GM19372 (cell line): ENCODE data around the gene PTH2.
"Not testable (repeated sequence)": the region's sequence is repeated elsewhere in the genome, so short reads cannot be mapped to it uniquely, and the experiment has no call there.

Experiments
- ATAC-seq: cut with Tn5 transposase; IDR thresholded peaks from one replicate; pipeline ENCODE4 v1.9.1; 2021; ENCODE audit warnings: mild to moderate bottlenecking, low read depth, moderate library complexity; ENCODE audit not compliant: unreplicated experiment

Gene PTH2

DNA sequence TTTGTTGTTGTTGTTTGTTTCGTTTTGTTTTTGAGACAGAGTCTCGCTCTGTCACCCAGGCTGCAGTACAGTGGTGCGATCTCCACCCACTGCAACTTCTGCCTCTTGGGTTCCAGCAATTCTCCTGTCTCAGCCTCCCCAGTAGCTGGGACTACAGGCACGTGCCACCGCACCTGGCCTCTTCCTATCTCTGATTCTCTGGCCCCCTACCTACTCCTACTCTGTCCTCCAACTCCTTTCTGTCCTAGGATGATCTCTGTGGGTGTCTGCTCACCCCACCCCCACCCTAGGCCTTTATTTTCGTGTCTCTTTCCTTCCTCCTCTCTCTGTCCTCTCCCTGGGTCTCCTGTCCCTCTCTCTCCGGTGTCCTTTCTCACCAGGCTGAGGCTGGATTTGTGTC, 27.2 kb upstream of the PTH2 start:
- ATAC-seq, result no peak

DNA sequence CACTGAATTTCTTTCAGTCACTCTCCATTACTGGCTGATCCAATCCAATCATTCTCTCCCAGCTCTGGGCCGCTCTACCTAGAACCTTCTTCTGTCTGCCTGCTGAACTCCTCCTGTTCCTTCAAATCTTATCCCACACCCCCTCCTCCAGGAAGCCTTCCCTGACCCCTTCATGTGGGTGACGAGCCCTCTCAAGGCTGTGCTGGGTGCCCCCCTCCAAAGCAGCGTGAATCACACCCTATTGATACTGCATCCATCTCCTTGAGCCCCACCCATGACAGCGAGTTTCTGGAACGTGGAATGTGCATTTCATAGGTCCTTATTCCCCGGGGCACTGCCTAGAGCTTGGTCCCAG, 25.2 kb upstream of the PTH2 start:
- ATAC-seq, result no peak

DNA sequence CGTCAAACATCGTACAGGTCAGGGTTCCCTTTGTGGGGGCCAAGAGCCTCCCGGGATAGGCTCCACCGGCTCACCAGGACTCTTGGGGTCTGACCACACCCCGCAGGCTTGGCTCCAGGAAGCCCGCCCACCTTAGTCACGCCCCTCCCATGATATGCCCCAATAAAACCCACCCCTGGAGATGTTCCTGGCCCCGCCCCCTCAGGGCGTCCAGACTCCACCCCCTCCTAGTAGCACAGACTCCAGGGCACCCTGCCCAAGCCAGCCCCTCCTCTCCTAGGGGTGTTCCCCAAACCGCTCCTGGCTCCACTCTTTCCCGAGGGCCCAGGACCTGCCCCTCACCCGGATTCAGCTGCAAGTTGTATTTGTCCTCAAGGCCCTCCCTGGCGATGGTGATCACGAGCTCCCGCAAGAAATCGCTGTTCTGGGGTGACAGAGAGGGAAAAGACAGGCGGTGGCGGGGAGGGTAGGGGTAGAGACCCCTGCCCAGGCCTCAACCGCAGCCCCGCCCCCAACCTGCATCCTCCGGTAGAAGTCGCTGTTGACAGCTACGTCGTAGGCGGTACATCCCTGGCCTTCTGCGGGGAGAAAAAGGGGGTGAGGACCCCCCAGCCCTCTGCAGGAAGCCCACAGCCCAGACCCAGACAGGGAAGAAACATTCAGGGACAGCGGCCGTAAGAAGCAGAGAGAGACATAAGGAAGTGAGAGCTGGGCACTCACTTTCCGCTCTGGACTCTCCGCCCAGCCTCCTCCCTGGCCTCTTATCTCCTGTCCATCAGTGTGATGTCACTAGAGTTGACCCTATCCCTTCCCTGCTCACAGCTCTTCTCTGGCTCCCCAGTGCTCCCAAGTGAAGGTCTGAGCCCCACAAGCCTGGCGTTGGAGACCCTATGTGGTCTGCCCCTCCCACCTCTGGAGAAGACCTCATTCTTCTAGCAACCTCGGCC, 24.5 kb upstream of the PTH2 start:
- ATAC-seq, result no peak

DNA sequence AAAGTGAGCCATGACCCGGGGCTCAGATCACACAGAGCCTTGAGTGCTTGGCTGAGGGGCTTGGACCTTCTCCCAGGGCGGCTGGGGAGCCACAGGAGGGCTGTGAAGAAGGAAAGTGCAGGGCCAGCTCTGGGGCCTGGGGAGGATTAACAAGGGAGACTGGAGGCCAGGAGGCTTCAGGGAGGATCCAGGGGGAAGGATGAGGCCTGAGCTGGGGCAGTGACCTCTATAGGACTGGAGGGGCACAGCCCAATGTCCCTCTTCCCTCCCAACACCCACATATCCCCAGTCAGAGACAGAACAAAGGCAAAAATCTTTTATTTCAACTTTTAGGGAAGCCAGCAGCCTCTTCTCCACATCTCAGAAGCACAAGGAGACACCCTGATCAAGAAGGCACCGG, 22.8 kb upstream of the PTH2 start:
- no peak for ATAC-seq

DNA sequence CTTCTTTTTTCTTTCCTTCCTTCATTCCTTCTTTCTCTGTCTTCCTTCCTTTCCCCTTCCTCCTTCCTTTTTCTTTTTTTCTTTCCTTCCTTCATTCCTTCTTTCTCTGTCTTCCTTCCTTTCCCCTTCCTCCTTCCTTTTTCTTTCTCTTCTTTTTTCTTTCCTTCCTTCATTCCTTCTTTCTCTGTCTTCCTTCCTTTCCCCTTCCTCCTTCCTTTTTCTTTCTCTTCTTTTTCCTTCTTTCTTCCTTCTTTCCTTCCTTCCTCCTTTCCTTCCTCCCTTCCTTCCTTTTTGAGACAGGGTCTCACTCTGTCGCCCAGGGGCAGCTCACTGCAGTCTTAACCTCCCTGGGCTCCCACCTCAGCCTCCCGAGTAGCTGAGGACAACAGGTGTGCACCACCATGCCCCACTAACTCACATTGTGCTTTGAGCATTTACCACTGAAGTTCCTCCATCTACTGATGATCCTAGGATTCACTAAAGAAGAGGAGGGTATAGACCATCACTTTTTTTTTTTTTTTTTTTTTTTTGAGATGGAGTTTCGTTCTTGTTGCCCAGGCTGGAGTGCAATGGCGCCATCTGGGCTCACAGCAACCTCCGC, 21.0 kb upstream of the PTH2 start:
- not testable (repeated sequence) for ATAC-seq

DNA sequence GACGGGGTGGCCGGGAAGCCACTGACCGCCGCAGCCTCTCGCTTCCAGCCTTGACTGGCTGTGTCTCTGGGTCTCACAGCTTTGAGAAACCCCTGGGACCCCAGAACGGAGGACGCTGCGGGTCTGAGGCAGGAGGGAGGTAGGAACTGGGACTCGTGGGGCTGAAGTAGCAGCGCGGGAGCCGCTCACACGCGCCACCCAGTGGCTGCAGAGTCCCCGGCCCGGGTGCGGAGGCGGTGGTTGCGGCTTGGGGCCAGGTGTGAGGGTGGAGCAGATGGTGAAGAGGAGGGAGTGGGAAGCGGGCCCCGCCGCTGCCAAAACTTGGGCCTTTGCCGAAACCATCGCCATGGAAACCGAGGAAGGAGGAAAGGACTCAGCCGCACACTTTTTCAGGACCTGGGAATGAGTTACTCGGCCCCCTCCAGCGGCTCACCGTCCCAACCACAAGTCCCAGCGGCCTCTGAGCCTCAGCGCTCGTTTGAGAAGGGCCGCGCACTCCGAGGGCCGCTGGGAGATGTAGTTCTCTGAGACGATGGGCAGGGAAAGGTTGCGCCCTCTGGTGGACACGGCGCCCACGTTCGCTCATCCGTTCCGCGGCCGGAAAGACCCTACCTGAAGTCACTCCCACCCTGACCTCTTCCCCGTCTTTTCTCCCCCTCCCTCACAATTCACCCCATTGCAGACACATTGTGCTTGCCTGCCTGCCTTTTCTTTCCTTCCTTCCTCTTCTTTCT, 20.3 kb upstream of the PTH2 start:
- ATAC-seq, result peak; percentile 80

DNA sequence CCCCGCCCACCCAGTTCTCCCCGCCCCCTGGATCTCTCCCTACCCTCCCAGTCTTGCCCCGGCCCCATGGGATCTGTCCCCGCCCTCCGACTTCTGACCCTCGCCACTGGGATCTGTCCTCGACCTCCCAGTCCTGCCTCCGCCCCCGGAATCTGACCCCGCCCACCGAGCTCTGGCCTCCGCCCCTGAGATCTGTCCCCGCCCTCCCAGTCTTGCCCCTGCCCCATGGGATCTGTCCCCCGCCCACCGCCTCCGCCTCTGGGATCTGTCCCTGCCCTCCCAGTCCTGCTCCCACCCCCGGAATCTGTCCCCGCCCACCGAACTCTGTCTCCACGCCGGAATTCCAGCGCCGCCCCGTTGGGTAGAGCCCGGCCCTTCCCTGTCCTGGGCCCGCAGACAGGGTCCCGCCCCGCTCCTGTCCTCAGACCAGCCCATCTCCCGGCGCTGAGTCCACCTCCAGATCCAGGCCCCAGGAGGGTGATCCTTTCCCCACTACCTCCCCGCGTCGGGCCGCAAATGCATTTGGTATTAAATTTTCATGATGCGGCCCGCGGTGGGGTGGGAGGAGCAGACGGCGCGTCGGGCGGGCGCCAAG, 19.6 kb upstream of the PTH2 start:
- ATAC-seq, result no peak

DNA sequence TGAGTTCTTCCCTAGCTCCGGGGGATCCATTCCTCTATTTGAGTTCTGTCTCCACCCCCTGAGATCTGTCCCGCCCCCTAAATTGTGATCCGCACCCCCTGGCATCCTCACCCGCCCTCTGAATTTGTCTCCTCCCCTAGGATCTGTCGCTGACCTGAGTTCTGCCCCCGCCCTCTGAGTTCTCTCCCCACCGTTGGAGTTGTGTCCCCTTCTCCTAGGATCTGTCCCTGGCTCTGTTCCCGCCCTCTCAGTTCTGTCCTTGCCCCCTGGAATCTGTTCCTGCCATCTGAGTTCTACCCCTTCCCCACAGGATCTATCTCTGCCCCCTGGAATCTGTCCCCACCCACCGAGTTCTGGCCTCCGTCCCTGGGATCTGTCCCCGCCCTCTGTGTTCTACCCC, 19.1 kb upstream of the PTH2 start:
- no peak for ATAC-seq

DNA sequence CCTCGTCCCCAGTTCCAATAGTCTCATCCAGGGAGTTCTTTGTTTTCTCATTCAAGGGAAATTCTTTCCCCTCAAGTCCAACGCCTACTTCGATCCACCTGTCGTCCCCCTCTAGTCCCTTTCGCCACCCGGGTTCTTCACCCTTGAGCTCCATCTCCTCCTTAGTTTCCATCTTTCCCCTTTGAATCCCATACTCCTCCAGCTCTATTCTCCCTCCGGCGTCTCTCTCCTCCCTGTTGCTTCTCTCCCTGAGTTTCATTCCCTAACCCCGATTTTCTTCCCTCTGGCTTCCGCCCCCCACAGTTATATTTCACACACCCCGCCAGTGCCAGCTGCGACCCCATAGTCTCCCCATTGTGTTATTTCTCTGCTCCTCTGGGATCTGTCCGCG, 18.7 kb upstream of the PTH2 start:
- no peak for ATAC-seq

DNA sequence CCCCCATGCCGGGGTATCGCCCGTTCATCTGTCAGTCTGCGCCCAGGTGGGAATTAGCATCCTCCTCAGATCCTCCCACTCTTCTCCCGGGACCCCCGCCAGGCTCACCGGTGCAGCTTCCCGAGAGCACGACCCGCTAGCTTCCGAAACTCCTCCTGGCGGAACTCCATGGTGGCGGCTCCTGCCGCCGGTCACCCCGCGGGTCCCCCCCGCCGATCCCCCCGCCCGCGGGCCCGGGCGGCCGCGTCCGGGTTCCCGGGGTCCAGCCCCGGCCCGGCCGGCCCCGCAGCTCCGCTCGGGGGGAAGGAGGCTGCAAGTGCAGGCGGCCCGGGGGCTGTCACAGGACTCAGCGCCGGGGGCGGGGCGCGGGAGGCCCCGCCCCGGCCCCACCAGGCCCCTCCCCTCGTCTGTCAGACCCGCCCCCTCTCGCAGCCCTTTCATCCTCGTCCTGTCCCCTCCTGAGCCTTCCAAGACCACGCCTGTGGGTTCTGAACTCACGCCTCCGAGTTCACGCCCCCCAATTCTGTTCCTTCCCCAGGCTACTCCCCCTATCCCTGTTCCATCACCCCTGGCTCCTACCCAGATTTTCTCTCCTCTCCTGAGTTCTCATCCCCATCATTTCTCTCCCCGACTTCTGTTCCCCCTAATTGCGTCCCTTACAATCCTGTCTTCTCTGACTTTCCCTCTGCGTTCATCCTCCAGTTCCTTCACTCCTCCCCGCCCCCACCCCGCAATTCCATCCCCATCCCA, 18.1 kb upstream of the PTH2 start, which contains the start of gene SLC17A7:
Gene SLC17A7, minus strand, starts transcription at position 318 of the 750 bp plus-strand sequence. Its CDS starts 148 bp downstream, at position 170.
- ATAC-seq, result no peak

DNA sequence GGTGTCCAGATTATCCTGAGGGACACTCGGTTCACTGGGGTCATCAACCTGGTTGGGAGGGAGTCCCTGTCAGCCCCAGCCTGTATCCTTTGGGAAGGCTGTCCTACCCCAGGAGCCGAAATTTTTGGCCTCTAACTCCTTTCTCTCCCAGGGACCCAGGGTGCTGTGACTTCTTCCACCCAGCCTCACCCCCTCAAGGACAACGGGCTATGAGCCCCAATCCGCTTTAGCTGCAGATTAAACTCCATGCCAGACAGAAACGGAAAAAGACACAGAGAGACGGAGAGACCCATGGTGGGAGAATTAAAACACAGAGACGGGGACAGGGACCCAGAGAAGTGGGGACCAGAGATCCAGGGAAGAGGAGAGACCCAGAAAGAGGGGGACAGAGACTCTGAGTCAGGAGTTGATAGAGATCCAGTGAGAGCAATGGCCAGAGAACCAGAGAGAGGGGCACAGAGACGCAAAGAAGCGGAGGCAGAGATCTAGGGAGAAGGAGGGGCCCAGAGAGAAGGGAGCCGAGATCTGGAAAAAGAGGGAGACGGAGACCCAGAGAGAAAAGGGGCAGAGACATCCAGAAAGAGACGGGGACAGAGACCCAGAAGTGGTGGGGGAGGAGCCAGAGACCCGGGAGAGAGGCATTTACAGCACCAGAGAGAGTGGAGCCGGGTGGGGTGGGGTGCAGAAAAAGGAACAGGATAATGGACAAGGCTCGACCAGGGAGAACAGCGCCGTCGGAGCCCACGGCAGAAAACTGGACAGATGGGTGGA, 17.4 kb upstream of the PTH2 start:
- no peak for ATAC-seq

DNA sequence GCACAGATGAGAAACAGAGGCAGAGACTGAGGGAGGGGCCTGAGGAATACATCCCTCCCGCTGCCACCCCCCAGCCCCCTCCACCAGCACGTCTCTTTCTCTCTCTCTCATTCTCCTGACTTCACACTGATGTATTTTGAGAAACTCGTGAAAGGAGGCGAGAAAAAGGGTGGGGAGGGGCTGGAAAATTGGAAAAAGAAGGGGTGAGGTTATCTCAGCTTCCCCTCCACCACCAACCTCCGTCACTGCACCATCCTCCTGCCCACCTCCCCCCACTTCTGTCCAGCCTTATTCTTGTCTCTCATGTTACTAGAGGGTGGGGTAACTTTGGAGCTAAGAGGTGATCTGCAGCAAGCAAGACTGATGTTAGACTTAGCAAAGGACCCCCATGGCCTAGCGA, 16.6 kb upstream of the PTH2 start:
- no peak for ATAC-seq

DNA sequence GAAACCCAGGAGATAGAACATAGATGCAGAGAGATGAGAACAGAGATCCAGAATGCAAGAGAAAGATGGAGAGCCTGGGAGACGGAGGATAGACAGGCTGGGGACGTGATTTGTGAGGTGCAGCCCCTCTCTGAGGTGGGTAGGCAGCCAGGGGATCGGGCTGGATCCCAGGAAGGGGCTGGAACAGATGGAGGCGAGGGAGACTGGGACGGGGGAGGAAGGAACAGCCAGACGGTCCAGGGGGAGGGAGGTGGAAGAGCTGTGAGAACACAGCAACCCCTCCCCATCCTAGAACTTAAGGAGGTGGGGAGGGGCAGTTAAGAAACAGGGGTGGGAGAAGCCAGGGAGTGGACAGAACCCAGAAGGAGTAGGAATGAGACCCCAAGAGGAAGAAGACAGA, 15.0 kb upstream of the PTH2 start:
- no peak for ATAC-seq

DNA sequence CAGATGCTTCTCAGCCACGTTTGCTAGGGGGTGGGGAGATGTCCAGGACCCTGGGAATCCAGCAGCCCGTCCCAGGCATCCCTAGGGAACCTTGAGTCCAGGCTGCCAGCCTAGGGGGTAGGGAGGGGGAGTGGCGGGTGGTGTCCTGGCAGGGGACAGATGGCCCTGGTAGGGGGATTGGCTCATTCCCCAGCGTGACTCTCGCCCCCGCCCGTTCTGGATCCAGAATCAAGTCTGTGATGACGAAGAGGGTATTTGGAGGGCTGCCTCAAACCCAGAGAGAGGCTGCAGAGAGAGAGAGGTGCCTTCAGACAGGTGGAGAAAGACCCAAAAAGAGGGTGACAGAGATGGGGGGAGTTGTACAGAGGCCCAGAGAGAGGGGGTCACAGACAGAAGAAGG, 14.0 kb upstream of the PTH2 start:
- ATAC-seq, result no peak

DNA sequence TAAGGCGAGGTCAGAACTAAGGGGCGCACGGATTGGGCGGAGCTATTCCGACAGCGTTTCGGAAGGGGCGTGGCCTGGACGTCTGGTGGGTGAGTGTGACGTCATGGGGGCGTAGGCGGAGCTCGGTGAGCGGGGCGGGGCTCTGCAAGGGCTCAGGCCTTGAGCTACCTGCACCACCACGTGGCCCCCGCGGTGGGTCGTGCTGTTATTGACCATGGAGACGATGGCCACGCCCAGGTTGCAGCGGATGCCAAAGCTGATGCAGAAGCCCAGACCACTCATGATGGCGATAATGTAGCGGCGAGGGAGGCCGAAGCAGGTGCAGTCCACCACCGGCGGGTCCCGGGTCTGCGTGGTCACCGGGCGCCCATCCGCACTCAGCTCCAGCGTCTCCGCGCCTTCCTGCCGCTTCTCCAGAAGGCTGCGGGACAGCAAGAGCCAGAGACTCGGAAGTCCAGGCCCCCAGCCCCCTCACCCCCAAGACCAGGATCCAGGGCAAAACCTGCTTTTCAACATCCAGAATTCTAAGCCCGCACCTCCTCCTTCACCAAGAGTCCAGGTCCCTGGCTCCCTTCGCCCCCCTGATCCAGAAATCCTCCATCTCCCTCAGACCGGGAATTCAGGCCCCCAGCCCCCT, 13.3 kb upstream of the PTH2 start:
- ATAC-seq, result no peak

DNA sequence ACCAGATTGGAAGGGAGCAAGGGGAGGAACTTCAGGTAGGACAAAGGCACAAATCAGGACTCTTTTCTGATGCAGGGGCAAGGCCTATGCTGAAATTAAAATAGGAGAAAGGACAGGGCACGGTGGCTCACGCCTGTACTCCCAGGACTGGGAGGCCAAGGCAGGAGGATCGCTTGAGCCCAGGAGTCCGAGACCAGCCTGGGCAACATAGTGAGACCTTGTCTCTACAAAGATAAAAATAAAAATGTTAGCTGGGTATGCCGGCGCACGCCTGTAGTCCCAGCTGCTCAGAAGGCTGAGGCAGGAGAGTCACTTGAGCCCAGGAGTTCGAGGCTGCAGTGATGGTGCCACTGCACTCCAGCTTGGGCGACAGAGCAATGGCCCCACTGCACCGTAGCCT, 12.4 kb upstream of the PTH2 start:
- ATAC-seq, result no peak

DNA sequence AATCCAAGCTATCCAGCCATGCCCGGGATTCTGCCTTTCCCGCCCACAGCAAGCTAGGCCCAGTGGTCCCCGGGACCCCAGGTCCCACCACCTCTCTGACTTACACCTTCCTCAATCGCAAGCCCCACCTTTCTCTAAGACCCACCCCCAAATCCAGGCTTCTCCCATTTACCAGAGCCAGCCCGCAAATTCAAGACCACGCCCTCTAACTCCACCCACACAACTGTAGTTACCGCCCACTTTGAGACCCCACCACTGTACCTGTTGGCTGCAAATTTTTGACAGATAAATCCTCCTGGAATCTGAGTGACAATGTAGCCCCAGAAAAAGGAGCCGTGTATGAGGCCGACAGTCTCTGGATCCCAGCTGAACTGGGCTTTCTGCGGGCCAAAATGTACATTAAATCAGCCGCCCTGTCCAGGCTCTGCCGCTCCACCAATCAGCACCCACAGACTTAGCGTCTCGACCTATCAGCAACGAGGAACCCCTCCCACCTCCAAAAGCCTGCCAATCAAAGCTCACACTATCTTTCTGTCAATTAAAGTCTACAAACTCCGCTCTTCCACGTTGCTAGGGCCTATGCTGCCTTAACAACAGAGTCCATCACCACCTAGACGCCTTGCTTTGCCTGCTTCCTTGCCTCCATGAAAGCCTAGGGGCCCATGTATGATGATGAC, 11.8 kb upstream of the PTH2 start:
- no peak for ATAC-seq

DNA sequence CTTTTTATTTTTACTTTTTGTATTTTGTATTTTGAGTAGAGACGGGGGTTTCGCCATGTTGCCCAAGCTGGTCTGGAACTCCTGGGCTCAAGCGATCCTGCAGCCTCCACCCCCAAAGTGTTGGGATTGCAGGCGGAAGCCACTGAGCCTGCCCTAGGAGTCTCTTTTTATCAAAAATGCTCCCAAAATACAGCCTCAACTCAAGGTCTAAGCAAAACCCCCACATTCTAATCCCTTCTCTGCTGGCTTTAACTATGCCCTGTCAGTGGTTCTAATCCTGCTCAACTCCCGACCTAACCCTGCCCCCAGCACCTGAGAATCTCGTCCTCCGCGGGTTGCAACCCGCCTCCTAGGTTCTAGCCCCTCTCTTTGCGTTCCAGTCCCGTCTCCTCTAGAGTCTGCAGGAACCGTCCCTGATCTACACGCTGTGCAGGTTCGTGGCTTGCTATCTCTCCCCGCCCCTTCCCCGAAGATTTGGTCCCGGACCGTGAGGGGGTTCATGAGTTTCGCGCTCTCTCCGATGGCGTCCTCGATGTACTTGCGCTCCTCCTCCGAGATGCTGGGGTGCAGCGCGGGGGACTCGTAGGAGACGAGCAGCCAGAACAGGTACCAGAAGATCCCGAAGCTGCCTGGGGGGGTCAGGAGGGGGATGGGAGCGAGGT, 10.1 kb upstream of the PTH2 start:
- ATAC-seq, result no peak
